ENCODE results near the gene DNM3. TPM values are rescaled to one million over a fixed set of nuclear protein-coding genes. Genes with fewer than 3 reads are reported as not detected.
A peak's percentile ranks its signal among the peaks of the same experiment; 100 is the strongest.
"Not testable (repeated sequence)": the region's sequence is repeated elsewhere in the genome, so short reads cannot be mapped to it uniquely, and the experiment has no call there.

The DNM3 gene
- total and polyA plus RNA-seq, 4 donors = 2.1 to 16.3 (median 5.6) TPM

- H3K36me3 ChIP-seq (ENCODE audit: control insufficient read depth in 4 of 4, insufficient read depth in 4 of 4, low read length in 4 of 4) = no peaks in the 10 kb centered on the region
- no peak overlapping the region for H3K4me3 ChIP-seq
- H3K4me1 ChIP-seq (ENCODE audit: control insufficient read depth in 5 of 5, insufficient read depth in 5 of 5, low read length in 5 of 5) = peaks cover 0 to 11% (median 0%) of the 10 kb centered on the region in 5 donors
- no peaks in the 10 kb centered on the region for H3K27me3 ChIP-seq (ENCODE audit: control insufficient read depth in 3 of 3, insufficient read depth in 3 of 3, low read length in 2 of 3)
- ATAC-seq (ENCODE audit: insufficient read depth, low FRiP score) = no peak
- no peak overlapping the region for H3K27ac ChIP-seq (ENCODE audit: low read depth in 1 of 2, low read length in 1 of 2)
- peak overlapping the region in 1 of 2 donors; percentile 3 for H3K9ac ChIP-seq (ENCODE audit: insufficient read depth in 1 of 2, low read length in 2 of 2)
- WGBS, 2 donors = 65 to 66% methylated on average over 3 of the region's 3 CpGs
- no peaks in the 10 kb centered on the region for H3K9me3 ChIP-seq (ENCODE audit: control insufficient read depth in 4 of 4, insufficient read depth in 3 of 4, low read length in 3 of 4)
- DNase-seq = peak in 1 of 3 donors; percentile 61
- no peak for TF ChIP-seq CTCF (IDR thresholded peaks at IDR 0.05; ENCODE audit: control extremely low read depth, extremely low read depth)
Observed at GRCh38 chr1:172069534-172069933, 228.2 kb downstream of the DNM3 start.

- no peak for ATAC-seq (ENCODE audit: insufficient read depth, low FRiP score)
- H3K9ac ChIP-seq (ENCODE audit: insufficient read depth in 1 of 2, low read length in 2 of 2) = peak overlapping the region in 1 of 2 donors; percentile 3
- H3K27ac ChIP-seq (ENCODE audit: low read depth in 1 of 2, low read length in 1 of 2) = no peak overlapping the region
- TF ChIP-seq CTCF (IDR thresholded peaks at IDR 0.05; ENCODE audit: control extremely low read depth, extremely low read depth) = no peak
- no peaks in the 10 kb centered on the region for H3K36me3 ChIP-seq (ENCODE audit: control insufficient read depth in 4 of 4, insufficient read depth in 4 of 4, low read length in 4 of 4)
- DNase-seq = no peak
- no peaks in the 10 kb centered on the region for H3K27me3 ChIP-seq (ENCODE audit: control insufficient read depth in 3 of 3, insufficient read depth in 3 of 3, low read length in 2 of 3)
- no peak overlapping the region for H3K4me3 ChIP-seq
- H3K4me1 ChIP-seq (ENCODE audit: control insufficient read depth in 5 of 5, insufficient read depth in 5 of 5, low read length in 5 of 5) = peaks cover 0 to 11% (median 0%) of the 10 kb centered on the region in 5 donors
- H3K9me3 ChIP-seq (ENCODE audit: control insufficient read depth in 4 of 4, insufficient read depth in 3 of 4, low read length in 3 of 4) = no peaks in the 10 kb centered on the region
Observed at GRCh38 chr1:172070055-172070454, 228.8 kb downstream of the DNM3 start.

GRCh38 chr1:172071746-172072145 is 230.4 kb downstream of the DNM3 start:
- no peaks in the 10 kb centered on the region for H3K9me3 ChIP-seq (ENCODE audit: control insufficient read depth in 4 of 4, insufficient read depth in 3 of 4, low read length in 3 of 4)
- peaks cover 0 to 11% (median 0%) of the 10 kb centered on the region in 5 donors for H3K4me1 ChIP-seq (ENCODE audit: control insufficient read depth in 5 of 5, insufficient read depth in 5 of 5, low read length in 5 of 5)
- WGBS, 2 donors = 78 to 90% methylated on average over 2 of the region's 2 CpGs
- no peak for TF ChIP-seq CTCF (IDR thresholded peaks at IDR 0.05; ENCODE audit: control extremely low read depth, extremely low read depth)
- no peak overlapping the region for H3K9ac ChIP-seq (ENCODE audit: insufficient read depth in 1 of 2, low read length in 2 of 2)
- ATAC-seq (ENCODE audit: insufficient read depth, low FRiP score) (no peak), DNase-seq (peak in 2 of 3 donors; percentile 69 to 77)
- no peaks in the 10 kb centered on the region for H3K27me3 ChIP-seq (ENCODE audit: control insufficient read depth in 3 of 3, insufficient read depth in 3 of 3, low read length in 2 of 3)
- H3K27ac ChIP-seq (ENCODE audit: low read depth in 1 of 2, low read length in 1 of 2) = no peak overlapping the region
- no peak overlapping the region for H3K4me3 ChIP-seq
- no peaks in the 10 kb centered on the region for H3K36me3 ChIP-seq (ENCODE audit: control insufficient read depth in 4 of 4, insufficient read depth in 4 of 4, low read length in 4 of 4)

- not testable (repeated sequence) for ATAC-seq (ENCODE audit: insufficient read depth, low FRiP score)
Observed at GRCh38 chr1:172079859-172080258, 238.6 kb downstream of the DNM3 start.

More at GRCh38 chr1:172079859-172080258, 238.6 kb downstream of the DNM3 start:
- H3K36me3 ChIP-seq (ENCODE audit: control insufficient read depth in 4 of 4, insufficient read depth in 4 of 4, low read length in 4 of 4); H3K9me3 ChIP-seq (ENCODE audit: control insufficient read depth in 4 of 4, insufficient read depth in 3 of 4, low read length in 3 of 4); H3K27me3 ChIP-seq (ENCODE audit: control insufficient read depth in 3 of 3, insufficient read depth in 3 of 3, low read length in 2 of 3); H3K9ac ChIP-seq (ENCODE audit: insufficient read depth in 1 of 2, low read length in 2 of 2); H3K4me1 ChIP-seq (ENCODE audit: control insufficient read depth in 5 of 5, insufficient read depth in 5 of 5, low read length in 5 of 5); H3K27ac ChIP-seq (ENCODE audit: low read depth in 1 of 2, low read length in 1 of 2); DNase-seq; H3K4me3 ChIP-seq: not testable (repeated sequence)
- 96 to 97% methylated on average over 4 of the region's 4 CpGs for WGBS, 2 donors

All from lung (tissue), 12 donors.